ENCODE results near the gene BAZ1B. TPM values are rescaled to one million over a fixed set of nuclear protein-coding genes. Genes with fewer than 3 reads are reported as not detected.

The BAZ1B gene
- total and polyA plus RNA-seq, 9 of the 15 experiments (the other 6 are each of a cell fraction or from before 2014, with no cell fraction given) = 15.0 to 134 (median 79.5) TPM

DNA sequence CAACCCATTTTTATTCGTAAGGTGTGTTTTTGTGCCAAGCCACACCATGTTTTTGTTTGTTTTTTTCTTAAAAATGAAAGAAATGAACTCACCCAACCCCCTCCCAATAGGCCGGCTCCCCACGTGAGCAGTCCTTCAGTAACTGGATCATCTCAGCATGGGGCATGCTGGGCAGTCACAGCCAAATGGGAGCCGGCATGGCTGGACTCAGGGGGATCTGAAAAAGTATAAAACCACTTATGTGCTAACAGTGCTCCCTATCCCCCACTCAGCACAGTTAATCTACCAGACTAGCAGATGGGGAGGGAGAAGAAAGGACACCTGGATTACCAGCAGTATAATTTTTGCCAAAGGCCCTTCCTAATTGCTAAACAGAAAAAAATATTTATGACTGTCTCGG lies 39.3 kb downstream of the BAZ1B start:
- TF ChIP-seq TEAD1 (CRISPR knock-in tag; IDR thresholded peaks at IDR 0.05) (no peak), ZNF764 (CRISPR knock-in tag; IDR thresholded peaks at IDR 0.05; ENCODE audit: low read depth) (no peak), SRSF9 (IDR thresholded peaks at IDR 0.05; ENCODE audit: borderline replicate concordance, low read depth, low read length) (no peak), TAL1 (IDR thresholded peaks at IDR 0.05) (no peak), SMARCE1 (IDR thresholded peaks at IDR 0.05) (no peak), SMAD4 (CRISPR knock-in tag; conservative IDR thresholded peaks at IDR 0.05) (no peak), HMG20B (CRISPR knock-in tag; IDR thresholded peaks at IDR 0.05) (no peak), YBX1 (IDR thresholded peaks at IDR 0.05) (no peak), ZNF174 (CRISPR knock-in tag; IDR thresholded peaks at IDR 0.05) (no peak)
- TF ChIP-seq, protein P1, sequence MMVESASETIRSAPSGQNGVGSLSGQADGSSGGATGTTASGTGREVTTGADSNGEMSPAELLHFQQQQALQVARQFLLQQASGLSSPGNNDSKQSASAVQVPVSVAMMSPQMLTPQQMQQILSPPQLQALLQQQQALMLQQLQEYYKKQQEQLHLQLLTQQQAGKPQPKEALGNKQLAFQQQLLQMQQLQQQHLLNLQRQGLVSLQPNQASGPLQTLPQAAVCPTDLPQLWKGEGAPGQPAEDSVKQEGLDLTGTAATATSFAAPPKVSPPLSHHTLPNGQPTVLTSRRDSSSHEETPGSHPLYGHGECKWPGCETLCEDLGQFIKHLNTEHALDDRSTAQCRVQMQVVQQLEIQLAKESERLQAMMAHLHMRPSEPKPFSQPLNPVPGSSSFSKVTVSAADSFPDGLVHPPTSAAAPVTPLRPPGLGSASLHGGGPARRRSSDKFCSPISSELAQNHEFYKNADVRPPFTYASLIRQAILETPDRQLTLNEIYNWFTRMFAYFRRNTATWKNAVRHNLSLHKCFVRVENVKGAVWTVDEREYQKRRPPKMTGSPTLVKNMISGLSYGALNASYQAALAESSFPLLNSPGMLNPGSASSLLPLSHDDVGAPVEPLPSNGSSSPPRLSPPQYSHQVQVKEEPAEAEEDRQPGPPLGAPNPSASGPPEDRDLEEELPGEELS (CRISPR knock-in tag; IDR thresholded peaks at IDR 0.05; ENCODE audit: borderline replicate concordance) = no peak
- TF ChIP-seq, protein P2, sequence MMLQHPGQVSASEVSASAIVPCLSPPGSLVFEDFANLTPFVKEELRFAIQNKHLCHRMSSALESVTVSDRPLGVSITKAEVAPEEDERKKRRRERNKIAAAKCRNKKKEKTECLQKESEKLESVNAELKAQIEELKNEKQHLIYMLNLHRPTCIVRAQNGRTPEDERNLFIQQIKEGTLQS (IDR thresholded peaks at IDR 0.05) = no peak
- TF ChIP-seq, protein P2 (CRISPR knock-in tag; conservative IDR thresholded peaks at IDR 0.05) = no peak
- TF ChIP-seq, protein P3, sequence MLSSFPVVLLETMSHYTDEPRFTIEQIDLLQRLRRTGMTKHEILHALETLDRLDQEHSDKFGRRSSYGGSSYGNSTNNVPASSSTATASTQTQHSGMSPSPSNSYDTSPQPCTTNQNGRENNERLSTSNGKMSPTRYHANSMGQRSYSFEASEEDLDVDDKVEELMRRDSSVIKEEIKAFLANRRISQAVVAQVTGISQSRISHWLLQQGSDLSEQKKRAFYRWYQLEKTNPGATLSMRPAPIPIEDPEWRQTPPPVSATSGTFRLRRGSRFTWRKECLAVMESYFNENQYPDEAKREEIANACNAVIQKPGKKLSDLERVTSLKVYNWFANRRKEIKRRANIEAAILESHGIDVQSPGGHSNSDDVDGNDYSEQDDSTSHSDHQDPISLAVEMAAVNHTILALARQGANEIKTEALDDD (IDR thresholded peaks at IDR 0.05) = no peak
- TF ChIP-seq, protein P4, sequence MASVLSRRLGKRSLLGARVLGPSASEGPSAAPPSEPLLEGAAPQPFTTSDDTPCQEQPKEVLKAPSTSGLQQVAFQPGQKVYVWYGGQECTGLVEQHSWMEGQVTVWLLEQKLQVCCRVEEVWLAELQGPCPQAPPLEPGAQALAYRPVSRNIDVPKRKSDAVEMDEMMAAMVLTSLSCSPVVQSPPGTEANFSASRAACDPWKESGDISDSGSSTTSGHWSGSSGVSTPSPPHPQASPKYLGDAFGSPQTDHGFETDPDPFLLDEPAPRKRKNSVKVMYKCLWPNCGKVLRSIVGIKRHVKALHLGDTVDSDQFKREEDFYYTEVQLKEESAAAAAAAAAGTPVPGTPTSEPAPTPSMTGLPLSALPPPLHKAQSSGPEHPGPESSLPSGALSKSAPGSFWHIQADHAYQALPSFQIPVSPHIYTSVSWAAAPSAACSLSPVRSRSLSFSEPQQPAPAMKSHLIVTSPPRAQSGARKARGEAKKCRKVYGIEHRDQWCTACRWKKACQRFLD (CRISPR knock-in tag; IDR thresholded peaks at IDR 0.05) = no peak
- CTCF ChIA-PET (ENCODE audit: low intra/inter-chr PET ratio) = no interaction called here
- Histone ChIP-seq H3K4me1 (replicated peaks in 1 of 2; ENCODE audit: control insufficient read depth in 2 of 2, insufficient read depth in 2 of 2, low read length in 2 of 2) (peaks cover 0 to 3% of the 10 kb centered on the region in 2 experiments; a peak in 1 of 5 replicates), H3K27me3 (ENCODE audit: control insufficient read depth in 2 of 2, insufficient read depth in 2 of 2, low read length in 2 of 2) (no peaks in the 10 kb centered on the region), H3K4me2 (ENCODE audit: insufficient read depth, low read length) (no peak overlapping the region), H4K20me1 (replicated peaks; ENCODE audit: control insufficient read depth, insufficient read depth, low read length) (no peaks in the 10 kb centered on the region), H3K36me3 (ENCODE audit: control insufficient read depth, insufficient read depth, low read length) (peaks cover 87% of the 10 kb centered on the region), H2AFZ (ENCODE audit: low read depth, low read length) (no peak overlapping the region), H3K9me3 (replicated peaks; ENCODE audit: control insufficient read depth, insufficient read depth, low read depth, low read length) (no peaks in the 10 kb centered on the region), H3K4me3 (no peak overlapping the region), H3K9ac (ENCODE audit: insufficient read depth in 1 of 2, low read depth in 2 of 2, low read length in 2 of 2) (no peak overlapping the region), H3K9me1 (ENCODE audit: control insufficient read depth, insufficient read depth, low read length) (no peaks in the 10 kb centered on the region), H3K79me2 (ENCODE audit: control insufficient read depth, insufficient read depth, low read length) (peaks cover 73% of the 10 kb centered on the region), H3K27ac (ENCODE audit: extremely low read depth, low read depth, low read length) (no peak overlapping the region)
- 86% methylated on average over 5 of the region's 5 CpGs for WGBS (ENCODE audit: insufficient coverage, low coverage, missing lambda C conversion rate)
- intact Hi-C loops (cut with micrococcal nuclease) = no loop called here
- no TSS peak for BruUV-seq (replicated peaks)
- DNase-seq (ENCODE audit: extremely low read depth in 1 of 4, low spot score in 3 of 4) (no peak), FAIRE-seq (no peak), ATAC-seq (no peak)
- in situ Hi-C loops (cut with MboI) = no loop called here
- POLR2A ChIA-PET = no interaction called here
